Neuronal stem cell (in vitro differentiated cells): Measurements from ENCODE around the gene PRORP.

Source experiments
- DNase-seq: peaks from one replicate; pipeline ENCODE4 v3.0.0-alpha.2; 2013; ENCODE audit warnings: low spot score
- H2AFZ ChIP-seq: one replicate; pipeline ENCODE4 v1.6.1; 2013; ENCODE audit warnings: mild to moderate bottlenecking, low read length, inconsistent platforms
- H2AK5ac ChIP-seq: 2 replicates; pipeline ENCODE4 v1.6.1; 2013; ENCODE audit warnings: low read depth, mild to moderate bottlenecking, inconsistent platforms, low read length, moderate library complexity, mixed read lengths
- H2BK120ac ChIP-seq: 2 replicates; pipeline ENCODE4 v1.6.1; 2013; ENCODE audit warnings: low read depth, mild to moderate bottlenecking, inconsistent platforms, low read length, moderate library complexity, mixed read lengths
- H2BK12ac ChIP-seq: one replicate; pipeline ENCODE4 v1.6.1; 2013; ENCODE audit warnings: low read length, inconsistent platforms
- H2BK15ac ChIP-seq: 2 replicates; pipeline ENCODE4 v1.6.1; 2013; ENCODE audit warnings: mild to moderate bottlenecking, low read length, inconsistent platforms, mixed read lengths
- H2BK5ac ChIP-seq: one replicate; pipeline ENCODE4 v1.6.1; 2013; ENCODE audit warnings: inconsistent platforms, mild to moderate bottlenecking, low read length, moderate library complexity
- H3K14ac ChIP-seq: one replicate; pipeline ENCODE4 v1.6.1; 2013; ENCODE audit warnings: low read length, inconsistent platforms
- H3K18ac ChIP-seq: 2 replicates; pipeline ENCODE4 v1.6.1; 2013; ENCODE audit warnings: low read length, inconsistent platforms
- H3K23ac ChIP-seq: 2 replicates; pipeline ENCODE4 v1.6.1; 2013; ENCODE audit warnings: low read depth, mild to moderate bottlenecking, mixed read lengths, low read length, inconsistent platforms; ENCODE audit not compliant: poor library complexity
- H3K27ac ChIP-seq: replicated peaks from 3 replicates; pipeline ENCODE4 v1.5.1; 2013; ENCODE audit warnings: low read length, inconsistent platforms
- H3K27me3 ChIP-seq, 3 experiments: 2 replicates each; pipeline ENCODE4 v1.6.1; 2013; ENCODE audit warnings: low read length in 3 of 3, mild to moderate bottlenecking in 2 of 3, inconsistent platforms in 1 of 3, low read depth in 1 of 3, mixed read lengths in 1 of 3, moderate library complexity in 1 of 3; ENCODE audit not compliant: control insufficient read depth in 3 of 3, insufficient read depth in 3 of 3
- H3K36me3 ChIP-seq, 2 donors: replicated peaks in 1 of 2; 2 replicates each; pipeline ENCODE4 v1.6.1; 2013; ENCODE audit warnings: low read length in 2 of 2; ENCODE audit not compliant: control insufficient read depth in 2 of 2, insufficient read depth in 2 of 2
- H3K4ac ChIP-seq: 2 replicates; pipeline ENCODE4 v1.6.1; 2013; ENCODE audit warnings: inconsistent platforms, mild to moderate bottlenecking, low read length, moderate library complexity
- H3K4me1 ChIP-seq, 2 donors: 1 replicate in 1 of 2; 2 replicates in 1 of 2; pipeline ENCODE4 v1.6.1; 2013; ENCODE audit warnings: low read length in 2 of 2, low read depth in 1 of 2; ENCODE audit not compliant: control insufficient read depth in 2 of 2, insufficient read depth in 1 of 2
- H3K4me2 ChIP-seq: one replicate; pipeline ENCODE4 v1.6.1; 2013; ENCODE audit warnings: mild to moderate bottlenecking, low read length, inconsistent platforms; ENCODE audit not compliant: insufficient read depth, poor library complexity, severe bottlenecking
- H3K4me3 ChIP-seq, 2 donors: 2 replicates each; pipeline ENCODE4 v1.5.1; 2013; ENCODE audit warnings: low read length in 2 of 2, mild to moderate bottlenecking in 2 of 2, inconsistent platforms in 1 of 2, moderate library complexity in 1 of 2
- H3K79me1 ChIP-seq: one replicate; pipeline ENCODE4 v1.6.1; 2013; ENCODE audit warnings: low read depth, mild to moderate bottlenecking, inconsistent platforms, low read length, moderate library complexity
- H3K9ac ChIP-seq: one replicate; pipeline ENCODE4 v1.6.1; 2013; ENCODE audit warnings: mild to moderate bottlenecking, low read depth, low read length, inconsistent platforms; ENCODE audit not compliant: poor library complexity
- H3K9me3 ChIP-seq, 2 donors: replicated peaks in 1 of 2; 2 replicates each; pipeline versions ENCODE3 to v1.6.1; 2013; ENCODE audit warnings: low read length in 2 of 2, mild to moderate bottlenecking in 2 of 2, inconsistent platforms in 1 of 2, low read depth in 1 of 2, mixed read lengths in 1 of 2, moderate library complexity in 1 of 2; ENCODE audit not compliant: control insufficient read depth in 2 of 2, insufficient read depth in 1 of 2
- H4K8ac ChIP-seq: one replicate; pipeline ENCODE4 v1.6.1; 2013; ENCODE audit warnings: low read depth, mild to moderate bottlenecking, inconsistent platforms, low read length, moderate library complexity
- H4K91ac ChIP-seq: one replicate; pipeline ENCODE4 v1.6.1; 2013; ENCODE audit warnings: low read length, low read depth, mild to moderate bottlenecking, inconsistent platforms; ENCODE audit not compliant: poor library complexity
- WGBS, 2 donors: extraction: QIAGEN DNeasy Blood & Tissue Kit; methylation state at CpG; one replicate each; pipeline ENCODE4 v1.1.7; 2013; ENCODE audit warnings: missing lambda C conversion rate in 2 of 2, mixed read lengths in 1 of 2; ENCODE audit not compliant: insufficient read length in 2 of 2, insufficient replicate concordance in 1 of 2; ENCODE audit errors: extremely low coverage in 2 of 2; 5-methylcytosine and 5-hydroxymethylcytosine counted together

PRORP gene

GRCh38 chr14:35167496-35167895, 45.1 kb downstream of the PRORP start:
- Histone ChIP-seq H2BK15ac (no peak overlapping the region), H3K23ac (no peak overlapping the region), H3K4me3 (no peak overlapping the region), H3K4me2 (no peak overlapping the region), H2BK120ac (no peak overlapping the region), H3K9ac (no peak overlapping the region), H3K4me1 (no peaks in the 10 kb centered on the region), H3K18ac (no peak overlapping the region), H3K27me3 (no peaks in the 10 kb centered on the region), H3K79me1 (no peaks in the 10 kb centered on the region), H3K14ac (no peak overlapping the region), H3K9me3 (peaks cover 0 to 11% of the 10 kb centered on the region in 2 donors), H3K27ac (no peak overlapping the region), H3K4ac (no peak overlapping the region), H2BK5ac (no peak overlapping the region), H2AK5ac (no peak overlapping the region), H4K8ac (no peak overlapping the region), H3K36me3 (peaks cover 0 to 13% of the 10 kb centered on the region in 2 donors), H2AFZ (no peak overlapping the region), H4K91ac (no peak overlapping the region), H2BK12ac (no peak overlapping the region)
- DNase-seq: no peak
- WGBS, 2 donors: no CpG with 5 or more reads among the region's 3 CpGs
